HG02763 (cell line): ENCODE measurements around the gene CLSTN2.

Experiments
- ATAC-seq: cut with Tn5 transposase; IDR thresholded peaks from one replicate; pipeline ENCODE4 v1.9.1; 2021; ENCODE audit warnings: mild to moderate bottlenecking, moderate library complexity; ENCODE audit not compliant: unreplicated experiment

Gene CLSTN2

GRCh38 chr3:140438736-140439470 lies 503.9 kb downstream of the CLSTN2 start:
- no peak for ATAC-seq

- no peak for ATAC-seq
These were observed 504.5 kb downstream of the CLSTN2 start for GRCh38 chr3:140439527-140439926.

GRCh38 chr3:140440446-140440845 lies 505.5 kb downstream of the CLSTN2 start:
- ATAC-seq = no peak

GRCh38 chr3:140441006-140441405 lies 506.0 kb downstream of the CLSTN2 start:
- no peak for ATAC-seq

GRCh38 chr3:140442621-140443020 lies 507.6 kb downstream of the CLSTN2 start:
- ATAC-seq = no peak

GRCh38 chr3:140443073-140443472 lies 508.1 kb downstream of the CLSTN2 start:
- no peak for ATAC-seq

DNA sequence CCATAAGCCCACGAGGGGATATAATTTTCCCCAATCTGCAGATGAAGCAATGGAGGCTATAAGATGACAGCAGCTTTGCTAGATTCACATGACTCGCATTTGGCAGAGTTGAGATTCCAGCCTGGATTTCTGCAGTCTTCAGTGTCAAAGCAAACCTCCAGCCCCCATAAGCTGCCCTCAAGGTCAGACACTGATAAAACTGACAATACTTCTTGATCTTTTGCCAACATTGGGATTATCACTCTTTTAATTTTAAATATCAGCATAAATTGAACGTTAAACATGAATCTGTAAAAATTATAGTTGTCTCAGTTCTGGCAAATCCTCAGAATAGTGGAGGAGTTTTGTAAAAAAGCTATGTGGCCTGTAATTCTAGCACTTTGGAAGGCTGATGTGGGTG lies 508.8 kb downstream of the CLSTN2 start:
- ATAC-seq = no peak

GRCh38 chr3:140446734-140447133 lies 511.7 kb downstream of the CLSTN2 start:
- ATAC-seq = no peak

DNA sequence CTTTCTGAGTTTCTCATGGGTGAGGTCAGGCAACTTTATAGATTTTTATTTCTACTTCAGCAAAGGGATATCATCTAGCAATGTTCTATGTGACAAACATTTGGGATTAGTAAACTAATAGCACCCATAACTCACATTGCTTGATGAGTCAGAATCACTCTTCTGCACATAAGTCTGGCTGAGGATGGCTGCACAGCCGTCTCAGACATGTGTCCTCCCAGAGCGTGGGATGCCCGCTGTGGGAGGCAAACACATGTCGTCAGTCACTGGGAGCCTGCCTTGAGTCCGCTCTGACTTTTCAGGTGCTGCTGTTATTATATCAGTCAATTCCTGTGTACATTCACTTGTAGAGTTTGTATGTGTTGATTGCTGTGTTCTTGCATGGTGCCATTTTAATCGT lies 512.2 kb downstream of the CLSTN2 start:
- no peak for ATAC-seq

- no peak for ATAC-seq
These were observed 513.0 kb downstream of the CLSTN2 start for GRCh38 chr3:140448001-140448400.

- ATAC-seq = no peak
These were observed 514.6 kb downstream of the CLSTN2 start for GRCh38 chr3:140449413-140450256.

DNA sequence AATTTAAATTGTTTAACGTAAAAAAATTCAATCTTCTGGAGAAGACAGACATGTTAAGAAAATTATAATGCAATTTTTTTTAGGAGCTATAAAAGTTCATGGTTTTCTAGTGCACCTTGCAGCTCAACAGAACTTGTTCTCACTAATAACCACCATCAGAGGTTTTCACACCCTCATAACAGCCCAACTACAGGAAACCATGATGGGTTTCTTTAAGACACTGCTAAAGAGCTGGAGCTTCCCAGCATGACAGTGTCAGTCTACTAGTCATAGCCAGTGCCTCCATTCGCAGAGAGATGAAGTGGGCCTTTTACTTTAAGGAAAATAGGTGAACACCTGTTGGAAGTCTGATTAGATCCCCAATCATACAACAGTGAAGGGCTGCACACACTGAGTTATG lies 518.8 kb downstream of the CLSTN2 start:
- no peak for ATAC-seq

GRCh38 chr3:140455521-140456214 lies 520.7 kb downstream of the CLSTN2 start:
- ATAC-seq = no peak

GRCh38 chr3:140456974-140457373 lies 522.0 kb downstream of the CLSTN2 start:
- no peak for ATAC-seq

- no peak for ATAC-seq
These were observed 524.5 kb downstream of the CLSTN2 start for GRCh38 chr3:140459462-140459861.

GRCh38 chr3:140461250-140461649 lies 526.3 kb downstream of the CLSTN2 start:
- ATAC-seq = no peak

GRCh38 chr3:140463355-140463754 lies 528.4 kb downstream of the CLSTN2 start:
- ATAC-seq = no peak

DNA sequence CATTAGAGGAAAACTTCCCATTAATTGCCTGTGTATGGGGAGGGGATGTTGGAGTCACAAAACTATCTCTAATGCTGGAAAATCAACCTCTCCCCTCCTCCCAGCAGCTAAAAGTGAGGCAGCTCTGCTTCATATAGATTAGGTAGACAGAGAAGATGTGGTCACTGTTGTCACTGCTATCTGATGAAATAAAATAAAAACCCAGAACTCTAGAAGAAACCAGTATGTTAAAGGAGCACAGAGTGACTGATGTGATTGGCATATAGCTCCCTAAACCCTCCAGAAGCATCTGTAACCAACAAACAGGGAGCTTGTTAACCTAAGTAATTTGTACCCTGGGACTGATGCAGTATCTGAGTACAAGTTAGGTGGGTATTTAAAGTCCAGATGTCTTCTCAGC lies 531.0 kb downstream of the CLSTN2 start:
- no peak for ATAC-seq

GRCh38 chr3:140466535-140466934 lies 531.5 kb downstream of the CLSTN2 start:
- no peak for ATAC-seq

- ATAC-seq = no peak
These were observed 532.2 kb downstream of the CLSTN2 start for GRCh38 chr3:140467104-140467577.

DNA sequence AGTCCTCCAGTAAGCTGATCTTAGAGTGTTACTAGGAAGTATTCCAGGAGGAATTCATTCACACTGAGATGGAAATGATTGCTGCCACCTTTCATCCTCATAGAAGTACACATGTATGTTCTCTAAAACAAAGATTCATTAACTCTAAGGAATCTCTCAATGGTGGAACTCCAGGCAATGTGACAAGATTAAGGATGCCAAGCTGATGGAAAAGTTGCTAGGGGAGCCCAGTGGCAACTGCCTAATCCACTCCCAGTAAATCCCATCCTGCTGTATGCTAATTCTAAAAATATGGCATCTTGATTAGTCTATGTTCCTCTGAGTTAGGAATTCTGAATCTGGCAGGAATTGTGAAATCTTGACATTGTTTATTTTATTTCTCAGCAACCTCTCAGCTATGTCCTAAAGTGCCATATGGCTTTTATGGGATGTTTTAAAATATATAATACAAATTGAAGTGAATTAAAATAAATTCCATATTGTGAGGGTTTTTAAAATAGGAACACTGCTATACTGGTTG lies 532.9 kb downstream of the CLSTN2 start:
- no peak for ATAC-seq
